Measurements from ENCODE around the gene MRPL34. TPM values are rescaled to one million over a fixed set of nuclear protein-coding genes. Genes with fewer than 3 reads are reported as not detected.

The MRPL34 gene
- total and polyA plus RNA-seq, 9 of the 15 experiments (the other 6 are each of a cell fraction or from before 2014, with no cell fraction given) = 11.5 to 256 (median 72.5) TPM

DNA sequence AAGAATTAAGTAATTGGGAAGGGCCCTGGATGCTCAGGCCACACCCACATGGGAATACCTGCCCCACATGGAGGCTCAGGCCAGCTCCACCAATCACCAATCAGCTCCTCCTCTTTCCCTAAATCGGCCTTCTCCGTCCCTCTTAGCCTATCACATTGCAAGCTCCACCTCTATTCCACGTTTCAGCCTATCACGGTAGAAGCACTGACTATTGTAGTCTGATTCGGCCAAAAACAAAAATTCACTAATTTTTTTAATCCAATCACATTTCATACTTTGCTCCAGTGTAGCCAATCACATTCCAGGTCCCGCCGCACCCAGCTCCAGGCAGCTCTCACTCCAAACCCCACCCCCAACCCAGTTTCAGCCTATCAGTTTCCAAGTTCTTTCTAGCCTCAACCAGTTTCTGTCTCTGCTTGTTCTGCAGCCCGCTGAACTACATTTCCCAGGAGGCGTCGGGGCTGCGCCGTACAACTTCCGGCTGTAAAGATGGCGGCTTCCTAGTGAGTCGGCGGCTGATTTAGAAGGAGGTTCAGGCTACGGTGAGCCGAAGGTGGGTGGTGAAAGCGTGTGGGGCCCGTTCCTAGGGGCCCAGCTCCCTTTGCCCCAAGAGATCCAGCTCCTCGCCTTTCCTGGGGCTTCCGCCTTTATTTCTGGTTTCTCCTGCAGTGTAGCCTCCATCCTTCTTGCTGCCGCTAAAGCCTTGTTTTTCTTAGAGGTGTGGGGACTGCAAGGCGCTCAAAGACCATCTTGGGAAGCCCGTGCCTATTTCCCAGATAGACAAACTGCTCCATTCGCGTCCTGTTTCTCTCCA, 38.5 kb upstream of the MRPL34 start, which contains the start of gene BABAM1 (continued):
- TF ChIP-seq GABPB1 (CRISPR knock-in tag; IDR thresholded peaks at IDR 0.05) = peak; percentile 99
- TF ChIP-seq FOS (IDR thresholded peaks at IDR 0.05; ENCODE audit: extremely low read depth, insufficient read length) = peak; percentile 97

DNA sequence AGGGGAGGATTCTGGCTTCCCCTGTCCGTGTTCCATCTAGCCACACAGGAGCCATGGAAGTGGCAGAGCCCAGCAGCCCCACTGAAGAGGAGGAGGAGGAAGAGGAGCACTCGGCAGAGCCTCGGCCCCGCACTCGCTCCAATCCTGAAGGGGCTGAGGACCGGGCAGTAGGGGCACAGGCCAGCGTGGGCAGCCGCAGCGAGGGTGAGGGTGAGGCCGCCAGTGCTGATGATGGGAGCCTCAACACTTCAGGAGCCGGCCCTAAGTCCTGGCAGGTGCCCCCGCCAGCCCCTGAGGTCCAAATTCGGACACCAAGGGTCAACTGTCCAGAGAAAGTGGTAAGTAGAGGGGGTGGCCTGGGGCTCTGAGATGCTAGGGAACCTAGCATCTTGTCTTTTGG, 36.9 kb upstream of the MRPL34 start:
- peak overlapping the region; percentile 82; the same call in 2 of the 3 replicates for H3K27ac ChIP-seq (ENCODE audit: extremely low read depth, low read depth, low read length)
- H4K20me1 ChIP-seq (replicated peaks; ENCODE audit: control insufficient read depth, insufficient read depth, low read length) = no peaks in the 10 kb centered on the region
- H3K36me3 ChIP-seq (ENCODE audit: control insufficient read depth, insufficient read depth, low read length) = peaks cover 34% of the 10 kb centered on the region
- TF ChIP-seq RBFOX2 (IDR thresholded peaks at IDR 0.05; ENCODE audit: low read depth, low read length) (peak; percentile 40; the same call in 1 of the 2 replicates), ZFP36 (IDR thresholded peaks at IDR 0.05; ENCODE audit: low read depth, low read length, partially characterized antibody) (no peak)
- no peak overlapping the region for H2AFZ ChIP-seq (ENCODE audit: low read depth, low read length)
- ATAC-seq (no peak), DNase-seq (ENCODE audit: extremely low read depth in 1 of 4, low spot score in 3 of 4) (no peak), FAIRE-seq (no peak)
- peak overlapping the region; percentile 91 for H3K4me2 ChIP-seq (ENCODE audit: insufficient read depth, low read length)
- ChIA-PET POLR2A (interaction anchor here (2.7 kb wide), 1 partner anchor 13 kb away, joined by 12 read pairs; the partner anchor contains the start of gene ANKLE1), CTCF (ENCODE audit: low intra/inter-chr PET ratio) (no interaction called here)
- intact Hi-C loops (cut with micrococcal nuclease) (loop anchor here (5.0 kb wide), 1 partner anchor 41 kb away; the partner anchor contains the start of gene OCEL1), in situ Hi-C loops (cut with MboI) (no loop called here)
- no peaks in the 10 kb centered on the region for H3K27me3 ChIP-seq (ENCODE audit: control insufficient read depth in 2 of 2, insufficient read depth in 2 of 2, low read length in 2 of 2)
- H3K4me3 ChIP-seq = peak overlapping the region; percentile 65
- H3K4me1 ChIP-seq (replicated peaks in 1 of 2; ENCODE audit: control insufficient read depth in 2 of 2, insufficient read depth in 2 of 2, low read length in 2 of 2) = peaks cover 3 to 13% of the 10 kb centered on the region in 2 experiments; a peak in 3 of 5 replicates
- 90% methylated on average over 9 of the region's 13 CpGs for WGBS (ENCODE audit: insufficient coverage, low coverage, missing lambda C conversion rate)
- H3K9ac ChIP-seq (ENCODE audit: insufficient read depth in 1 of 2, low read depth in 2 of 2, low read length in 2 of 2) = peak overlapping the region; percentile 81 to 91; a peak in 3 of 4 replicates
- H3K9me1 ChIP-seq (ENCODE audit: control insufficient read depth, insufficient read depth, low read length) = no peaks in the 10 kb centered on the region
- no peaks in the 10 kb centered on the region for H3K9me3 ChIP-seq (replicated peaks; ENCODE audit: control insufficient read depth, insufficient read depth, low read depth, low read length)
- peaks cover 19% of the 10 kb centered on the region for H3K79me2 ChIP-seq (ENCODE audit: control insufficient read depth, insufficient read depth, low read length)
- BruUV-seq (replicated peaks) = no TSS peak

Data from K562 (cell line).